Prostate gland (tissue), 2 donors: ENCODE results near the gene XIRP1.

Experiments used
- POLR2A ChIP-seq: fragments of 450-650 bp; IDR thresholded peaks from one replicate; pipeline ENCODE4 v1.6.1; 2016; ENCODE audit warnings: antibody characterized with exemption, mild to moderate bottlenecking
- POLR2AphosphoS5 ChIP-seq: sonication (generic); formaldehyde crosslinking; IDR thresholded peaks from one replicate; pipeline ENCODE4 v1.6.1; 2017; ENCODE audit warnings: antibody characterized with exemption
- TF ChIP-seq, protein P1 (sequence below), 4 experiments: fragments of 200-600 bp in 2 of 4; fragments of 450-650 bp in 2 of 4; sonication (generic) in 2 of 4; IDR thresholded peaks; 1 replicate in 3 of 4; 2 replicates in 1 of 4; pipeline ENCODE4 v1.5.1; 2016 to 2019; ENCODE audit warnings: antibody characterized with exemption in 4 of 4, mild to moderate bottlenecking in 2 of 4, moderate library complexity in 2 of 4

- TF ChIP-seq, protein P1, sequence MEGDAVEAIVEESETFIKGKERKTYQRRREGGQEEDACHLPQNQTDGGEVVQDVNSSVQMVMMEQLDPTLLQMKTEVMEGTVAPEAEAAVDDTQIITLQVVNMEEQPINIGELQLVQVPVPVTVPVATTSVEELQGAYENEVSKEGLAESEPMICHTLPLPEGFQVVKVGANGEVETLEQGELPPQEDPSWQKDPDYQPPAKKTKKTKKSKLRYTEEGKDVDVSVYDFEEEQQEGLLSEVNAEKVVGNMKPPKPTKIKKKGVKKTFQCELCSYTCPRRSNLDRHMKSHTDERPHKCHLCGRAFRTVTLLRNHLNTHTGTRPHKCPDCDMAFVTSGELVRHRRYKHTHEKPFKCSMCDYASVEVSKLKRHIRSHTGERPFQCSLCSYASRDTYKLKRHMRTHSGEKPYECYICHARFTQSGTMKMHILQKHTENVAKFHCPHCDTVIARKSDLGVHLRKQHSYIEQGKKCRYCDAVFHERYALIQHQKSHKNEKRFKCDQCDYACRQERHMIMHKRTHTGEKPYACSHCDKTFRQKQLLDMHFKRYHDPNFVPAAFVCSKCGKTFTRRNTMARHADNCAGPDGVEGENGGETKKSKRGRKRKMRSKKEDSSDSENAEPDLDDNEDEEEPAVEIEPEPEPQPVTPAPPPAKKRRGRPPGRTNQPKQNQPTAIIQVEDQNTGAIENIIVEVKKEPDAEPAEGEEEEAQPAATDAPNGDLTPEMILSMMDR (IDR thresholded peaks at IDR 0.05) = no peak
- no peak for TF ChIP-seq POLR2AphosphoS5
- no peak for TF ChIP-seq POLR2A
These were observed 58.1 kb downstream of the XIRP1 start for GRCh38 chr3:39134305-39134704.
